Heart right ventricle (tissue), 16 donors: ENCODE measurements around the gene USB1. TPM values are rescaled to one million over a fixed set of nuclear protein-coding genes. Genes with fewer than 3 reads are reported as not detected.

ENCODE experiments used
- ATAC-seq, 8 donors: fragments of 200-7000 bp; cut with Tn5 transposase; one replicate each; pipeline ENCODE4 v1.9.1; 2020; ENCODE audit warnings: mild to moderate bottlenecking in 8 of 8, moderate library complexity in 8 of 8, moderate number of reproducible peaks in 1 of 8
- DNase-seq, 2 donors: peaks; one replicate each; pipeline ENCODE4 v3.0.0-alpha.2; 2020
- H3K27ac ChIP-seq, 10 donors: fragments of 200-600 bp; sonication (generic) in 2 of 10; one replicate each; pipeline versions ENCODE4 v1.5.0 to v1.8.0; 2020 to 2022; ENCODE audit warnings: mild to moderate bottlenecking in 3 of 10
- H3K27me3 ChIP-seq, 7 donors: fragments of 200-600 bp; one replicate each; pipeline ENCODE4 v1.8.0; 2021 to 2022; ENCODE audit warnings: mild to moderate bottlenecking in 2 of 7
- H3K36me3 ChIP-seq, 9 donors: fragments of 200-600 bp; sonication (generic) in 1 of 9; one replicate each; pipeline versions ENCODE4 v1.5.0 to v1.8.0; 2020 to 2022; ENCODE audit warnings: mild to moderate bottlenecking in 2 of 9
- H3K4me1 ChIP-seq, 9 donors: fragments of 200-600 bp; sonication (generic) in 1 of 9; one replicate each; pipeline versions ENCODE4 v1.5.0 to v1.8.0; 2020 to 2022; ENCODE audit warnings: mild to moderate bottlenecking in 4 of 9
- H3K4me3 ChIP-seq, 10 donors: fragments of 200-600 bp; sonication (generic) in 2 of 10; one replicate each; pipeline versions ENCODE4 v1.5.0 to v1.8.0; 2020 to 2022; ENCODE audit warnings: mild to moderate bottlenecking in 7 of 10, moderate library complexity in 2 of 10
- H3K9me3 ChIP-seq, 11 donors: fragments of 200-600 bp in 10 of 11; sonication (generic) in 2 of 11; one replicate each; pipeline versions ENCODE4 v1.5.0 to v1.8.0; 2013 to 2022; ENCODE audit warnings: mild to moderate bottlenecking in 2 of 11, control low read depth in 1 of 11, moderate library complexity in 1 of 11
- WGBS, 2 donors: extraction: QIAGEN DNeasy Blood & Tissue Kit; methylation state at CpG; one replicate each; pipeline ENCODE4 v1.1.7; 2013; ENCODE audit warnings: inconsistent platforms in 1 of 2; 5-methylcytosine and 5-hydroxymethylcytosine counted together
- intact Hi-C, 10 donors: fragments of 100-400 bp; cut with DNase I; formaldehyde crosslinking; loops; one replicate each; pipeline versions ENCODE4 v1.11.1 to v1.14.2; 2022
- polyA plus RNA-seq, 2 donors: library from polyadenylated mRNA; stranded (reverse); fragments of 200-250 nt; gene quantifications; one replicate each; pipeline ENCODE4 v1.2.3, GENCODE V29; 2013
- total RNA-seq, 10 donors: library from RNA; stranded (reverse); fragmentation: NEBNext Ultra II Directional in 3 of 10; extraction: Animal tissue kit (Norgen Biotek cat#: 25700) in 3 of 10; gene quantifications; one replicate each; pipeline versions ENCODE4 v1.2.1 to v1.2.4, GENCODE V29; 2021 to 2023
- TF ChIP-seq, protein P1 (sequence below), 9 donors: fragments of 200-600 bp; sonication (generic) in 2 of 9; IDR thresholded peaks; one replicate each; pipeline versions ENCODE4 v1.5.0 to v1.8.0; 2021 to 2022; ENCODE audit warnings: antibody characterized with exemption in 9 of 9, mild to moderate bottlenecking in 5 of 9, moderate library complexity in 1 of 9
- donor health status: Arrhythmogenic right ventricular cardiomyopathy.
- donor health status: ischemic (EF 13 %, LVEDD 7.1; RV severe dilation, severe dysfunction).
- donor health status: healthy with polysubstance abuse.
- donor health status: DM: no; HTN: yes; CAD: no.
- donor health status: DM: no; HTN: no; CAD: no.
- donor health status: ischemic (EF 25% LVEDD 6.9; RV normal size, moderate dysfunction).
- donor health status: ischemic (EF 25% LVEDD 5.7; RV mildly dilated, moderate dysfunction).
- donor health status: healthy.
- donor health status: DM: yes; HTN: yes; CAD: no.
- donor health status: Ischemic cardiomyopathy.
- donor health status: ischemic (EF 35%, LVEDD 5.7; RV mildly dilated, moderate dysfunction).
- donor health status: nonischemic (EF 11% LVEDD 7.7; RV severe dilation, severe dysfunction).
- donor health status: DM: yes; HTN: yes; CAD: no.
- donor health status: PGD.
- donor health status: ischemic (EF 29% LVEDD 5.4; RV normal size, mild dysfunction).
- donor health status: nonischemic (EF 23%, LVEDD 6.1; RV moderate dilation, normal function).

Gene USB1
- total and polyA plus RNA-seq, 12 donors: 21.1 to 44.3 (median 31.5) TPM

DNA sequence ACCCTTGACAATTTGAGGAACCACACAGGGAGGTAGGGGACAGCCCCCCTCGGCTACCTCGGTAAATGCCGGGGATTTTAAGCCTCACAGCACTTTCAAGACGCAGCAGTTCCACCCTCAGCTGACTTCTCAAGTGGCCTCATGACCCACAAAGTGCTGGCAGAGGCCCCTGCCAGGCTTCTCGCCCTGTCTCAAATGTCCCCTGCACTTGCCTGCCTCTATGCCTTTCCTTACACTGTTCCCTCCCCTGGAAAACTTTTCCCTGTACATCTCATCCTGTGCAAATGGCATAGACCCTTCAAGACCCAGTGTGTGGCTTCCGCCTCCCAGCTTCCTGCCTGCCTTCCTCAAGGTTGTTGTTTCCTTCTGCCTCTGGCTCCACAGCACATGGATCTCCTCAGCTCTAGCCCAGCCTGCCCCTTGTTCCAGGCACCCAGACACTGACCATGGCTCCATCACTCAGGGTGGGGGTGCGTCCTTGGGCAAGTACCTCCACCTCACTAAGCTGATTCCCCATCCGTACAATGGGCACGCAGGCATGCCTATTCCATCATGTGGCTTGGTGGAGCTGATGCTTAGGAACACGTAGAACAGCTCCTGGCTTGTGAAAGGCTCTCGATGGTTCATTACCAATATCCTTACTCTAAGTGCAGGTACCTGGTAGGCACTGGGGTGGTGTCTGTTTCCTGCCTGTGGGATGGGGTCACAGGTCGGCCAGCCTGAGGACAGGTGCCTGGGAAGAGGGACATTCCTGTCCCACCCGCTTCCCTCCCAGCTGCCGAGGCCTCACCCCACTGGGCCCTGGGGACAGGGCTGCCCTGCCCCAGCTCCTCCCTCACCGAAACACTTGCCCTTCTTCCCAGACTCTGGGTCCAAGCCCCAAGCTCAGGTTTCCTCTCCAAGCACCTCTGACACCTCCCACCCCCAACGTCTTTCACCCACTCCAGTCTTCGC lies 48.3 kb downstream of the USB1 start:
- no peaks in the 10 kb centered on the region for H3K27me3 ChIP-seq
- peak overlapping the region in 8 of 10 donors; percentile 26 to 87 (median 71) for H3K27ac ChIP-seq
- DNase-seq (no peak), ATAC-seq (no peak)
- peaks cover 4 to 59% (median 35%) of the 10 kb centered on the region in 9 donors for H3K4me1 ChIP-seq
- H3K36me3 ChIP-seq: peaks cover 0 to 14% (median 0%) of the 10 kb centered on the region in 9 donors
- intact Hi-C loops: no loop called here
- TF ChIP-seq, protein P1, sequence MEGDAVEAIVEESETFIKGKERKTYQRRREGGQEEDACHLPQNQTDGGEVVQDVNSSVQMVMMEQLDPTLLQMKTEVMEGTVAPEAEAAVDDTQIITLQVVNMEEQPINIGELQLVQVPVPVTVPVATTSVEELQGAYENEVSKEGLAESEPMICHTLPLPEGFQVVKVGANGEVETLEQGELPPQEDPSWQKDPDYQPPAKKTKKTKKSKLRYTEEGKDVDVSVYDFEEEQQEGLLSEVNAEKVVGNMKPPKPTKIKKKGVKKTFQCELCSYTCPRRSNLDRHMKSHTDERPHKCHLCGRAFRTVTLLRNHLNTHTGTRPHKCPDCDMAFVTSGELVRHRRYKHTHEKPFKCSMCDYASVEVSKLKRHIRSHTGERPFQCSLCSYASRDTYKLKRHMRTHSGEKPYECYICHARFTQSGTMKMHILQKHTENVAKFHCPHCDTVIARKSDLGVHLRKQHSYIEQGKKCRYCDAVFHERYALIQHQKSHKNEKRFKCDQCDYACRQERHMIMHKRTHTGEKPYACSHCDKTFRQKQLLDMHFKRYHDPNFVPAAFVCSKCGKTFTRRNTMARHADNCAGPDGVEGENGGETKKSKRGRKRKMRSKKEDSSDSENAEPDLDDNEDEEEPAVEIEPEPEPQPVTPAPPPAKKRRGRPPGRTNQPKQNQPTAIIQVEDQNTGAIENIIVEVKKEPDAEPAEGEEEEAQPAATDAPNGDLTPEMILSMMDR (IDR thresholded peaks at IDR 0.05): no peak
- no peak overlapping the region for H3K4me3 ChIP-seq
- no peaks in the 10 kb centered on the region for H3K9me3 ChIP-seq
- WGBS, 2 donors: 62 to 67% methylated on average over 17 of the region's 17 CpGs

DNA sequence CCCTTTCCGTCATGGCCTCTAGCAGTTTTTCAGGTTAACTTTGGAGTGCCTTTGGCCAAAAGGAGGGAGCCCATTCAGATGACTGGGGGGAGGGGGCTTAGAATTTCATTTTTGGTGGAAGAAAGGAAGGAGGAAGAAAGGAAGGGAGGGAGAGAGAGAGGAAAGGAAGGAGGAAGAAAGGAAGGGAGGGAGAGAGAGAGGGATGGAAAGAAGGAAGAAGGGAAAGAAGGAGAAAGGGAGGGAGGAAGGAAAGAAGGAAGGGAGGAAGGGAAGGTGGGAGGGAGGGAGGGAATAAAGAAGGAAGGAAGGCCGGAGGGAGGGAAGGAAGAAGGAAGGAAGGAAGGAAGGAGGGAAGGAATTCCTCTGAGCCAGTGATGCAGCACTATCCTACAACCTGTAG lies 50.1 kb downstream of the USB1 start:
- Histone ChIP-seq H3K27ac (no peak overlapping the region), H3K4me3 (no peak overlapping the region), H3K36me3 (no peaks in the 10 kb centered on the region), H3K4me1 (peaks cover 4 to 54% (median 29%) of the 10 kb centered on the region in 9 donors), H3K9me3 (no peaks in the 10 kb centered on the region), H3K27me3 (no peaks in the 10 kb centered on the region)
- ATAC-seq (no peak), DNase-seq (no peak)
- intact Hi-C loops: no loop called here
- WGBS, 2 donors: 66 to 73% methylated on average over 2 of the region's 2 CpGs
- TF ChIP-seq, protein P1 (IDR thresholded peaks at IDR 0.05): no peak

DNA sequence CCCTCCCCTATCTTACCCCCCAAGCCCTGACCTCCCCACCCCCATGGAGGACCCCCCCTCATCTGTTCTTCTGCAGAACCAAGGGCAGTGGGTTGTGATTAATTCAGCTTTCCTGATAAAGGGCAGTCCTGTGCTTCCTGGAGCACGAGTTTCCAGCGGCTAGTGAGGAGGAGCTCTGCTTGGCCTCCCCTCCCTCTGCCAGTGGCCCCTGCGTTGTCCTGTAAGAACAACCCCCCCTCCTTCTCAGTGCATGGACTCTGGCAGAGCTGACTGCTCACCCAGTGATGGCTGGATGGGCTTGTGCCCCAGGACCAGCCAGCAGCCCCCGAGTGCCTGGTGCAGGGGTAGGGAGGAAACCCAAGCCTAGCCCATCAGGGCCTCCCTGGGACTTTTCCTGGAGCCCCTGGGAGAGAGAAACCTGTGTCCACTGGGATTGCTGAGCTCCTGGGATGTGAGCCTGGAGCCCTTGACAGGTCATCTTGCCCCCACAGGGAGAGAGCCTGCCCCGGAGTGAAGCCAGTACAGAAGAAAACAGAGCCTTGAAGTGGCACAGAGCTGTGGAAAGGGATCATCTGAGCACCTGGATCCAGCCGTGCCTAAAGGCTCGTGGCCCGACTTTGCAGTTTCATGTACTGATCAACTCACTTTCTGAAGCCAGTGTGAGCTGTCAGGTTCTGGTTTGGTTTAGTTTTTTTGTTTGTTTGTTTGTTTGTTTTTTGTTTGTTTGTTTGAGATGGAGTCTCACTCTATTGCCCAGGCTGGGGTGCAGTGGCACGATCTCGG lies 50.8 kb downstream of the USB1 start:
- Histone ChIP-seq H3K36me3 (no peaks in the 10 kb centered on the region), H3K4me3 (no peak overlapping the region), H3K27me3 (no peaks in the 10 kb centered on the region), H3K9me3 (no peaks in the 10 kb centered on the region), H3K4me1 (peaks cover 2 to 46% (median 23%) of the 10 kb centered on the region in 9 donors), H3K27ac (no peak overlapping the region)
- 68 to 74% methylated on average over 10 of the region's 10 CpGs for WGBS, 2 donors
- no peak for DNase-seq
- no peak for ATAC-seq
- intact Hi-C loops: no loop called here
- TF ChIP-seq, protein P1 (IDR thresholded peaks at IDR 0.05): no peak

DNA sequence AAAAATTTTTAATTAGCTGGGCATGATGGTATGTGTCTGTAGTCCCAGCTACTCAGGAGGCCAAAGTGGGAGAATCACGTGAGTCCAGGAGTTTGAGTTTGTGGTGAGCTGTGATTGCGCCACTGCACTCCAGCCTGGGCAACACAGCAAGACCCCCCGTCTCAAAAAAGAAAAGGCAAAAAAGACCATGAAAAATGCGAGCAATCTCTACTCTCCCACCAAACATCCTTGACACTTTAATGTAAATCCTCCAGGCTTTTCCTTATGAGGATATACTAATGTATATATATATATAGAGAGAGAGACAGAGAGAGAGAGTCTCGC lies 52.4 kb downstream of the USB1 start:
- no peaks in the 10 kb centered on the region for H3K36me3 ChIP-seq
- no peak for DNase-seq

More for the DNA sequence above, 52.4 kb downstream of the USB1 start:
- peaks cover 0 to 30% (median 13%) of the 10 kb centered on the region in 9 donors for H3K4me1 ChIP-seq
- TF ChIP-seq, protein P1 (IDR thresholded peaks at IDR 0.05): no peak
- H3K27me3 ChIP-seq: no peaks in the 10 kb centered on the region
- H3K4me3 ChIP-seq: no peak overlapping the region
- intact Hi-C loops: no loop called here
- no peak for ATAC-seq
- WGBS, 2 donors: 96 to 97% methylated on average over 5 of the region's 5 CpGs
- H3K27ac ChIP-seq: no peak overlapping the region
- H3K9me3 ChIP-seq: no peaks in the 10 kb centered on the region
